ENCODE results near the gene PHKG2.

Gene PHKG2

DNA sequence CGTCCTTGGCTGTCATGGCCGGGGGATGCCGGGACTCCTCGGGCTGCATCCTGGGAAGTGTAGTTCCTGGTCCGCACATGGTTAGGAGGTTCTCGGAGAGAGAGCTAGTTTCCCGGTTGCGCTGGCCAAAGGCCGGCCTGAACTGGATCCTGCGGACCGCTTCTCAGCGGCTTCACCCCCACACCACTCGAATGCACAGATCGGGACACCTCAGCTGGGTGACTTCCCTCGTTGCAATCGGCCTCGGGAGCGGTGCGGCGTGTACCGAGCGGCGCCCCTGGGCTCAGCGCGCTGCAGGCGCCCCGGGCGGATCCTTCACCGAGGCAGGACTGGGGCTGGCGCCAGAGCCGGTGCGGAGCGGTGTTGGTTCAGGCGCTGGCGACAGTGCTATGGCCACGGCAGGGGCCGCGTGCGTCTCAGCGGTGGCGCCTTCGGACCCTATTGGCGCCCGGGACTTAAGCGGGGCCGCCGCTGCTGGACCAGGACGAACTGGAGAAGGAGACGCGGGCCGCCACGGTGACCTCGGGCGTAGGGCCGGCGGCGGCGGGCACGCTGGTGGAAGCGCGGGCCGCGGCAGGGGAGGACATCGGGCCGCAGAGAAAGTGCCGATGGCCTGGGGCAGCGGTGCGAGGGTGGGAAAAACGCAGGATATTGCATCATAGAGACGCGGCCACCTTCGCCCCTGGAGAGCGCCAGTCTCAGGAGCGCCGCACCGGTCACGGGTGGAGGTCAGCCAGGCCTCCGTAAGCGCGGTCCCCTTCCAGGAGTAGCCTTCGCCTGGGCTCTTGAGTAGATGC, 27.4 kb downstream of the PHKG2 start:
- DNase-seq (ENCODE audit: low read depth) = peak; percentile 46

DNA sequence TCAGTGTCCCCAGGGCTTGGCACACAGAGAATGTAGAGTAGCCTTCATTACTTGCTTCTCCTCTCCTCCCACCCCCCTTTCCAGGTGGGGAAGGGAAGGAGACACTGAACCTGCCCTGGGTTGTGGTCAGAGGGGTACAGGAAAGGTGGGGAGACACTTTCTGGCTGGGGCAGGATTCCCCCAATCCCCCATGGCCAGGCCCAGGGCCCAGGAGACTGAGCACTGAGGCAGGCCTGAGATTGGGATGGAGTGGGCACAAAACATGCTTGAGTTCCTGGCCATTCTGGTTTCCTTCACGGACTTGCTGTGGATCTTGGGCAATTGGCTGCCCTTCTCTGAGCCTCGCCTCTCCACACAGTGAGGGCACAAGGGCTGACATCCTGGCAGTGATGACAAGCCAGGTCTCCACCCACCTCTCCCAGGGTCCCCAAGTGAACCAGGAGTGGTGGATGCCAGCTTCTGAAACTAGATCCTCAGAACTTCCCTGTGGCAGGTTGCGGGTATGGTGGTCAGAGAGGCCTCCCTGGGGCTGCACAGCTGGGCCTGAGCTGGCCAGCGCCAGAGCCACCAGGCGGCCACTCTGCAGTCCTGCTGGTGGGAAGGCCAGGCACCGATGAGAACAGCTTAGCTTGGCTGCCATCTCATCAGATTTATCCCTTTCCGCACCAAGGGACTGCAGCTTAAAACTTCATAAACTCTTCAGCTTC, 29.5 kb downstream of the PHKG2 start:
- no peak for DNase-seq (ENCODE audit: low read depth)

DNA sequence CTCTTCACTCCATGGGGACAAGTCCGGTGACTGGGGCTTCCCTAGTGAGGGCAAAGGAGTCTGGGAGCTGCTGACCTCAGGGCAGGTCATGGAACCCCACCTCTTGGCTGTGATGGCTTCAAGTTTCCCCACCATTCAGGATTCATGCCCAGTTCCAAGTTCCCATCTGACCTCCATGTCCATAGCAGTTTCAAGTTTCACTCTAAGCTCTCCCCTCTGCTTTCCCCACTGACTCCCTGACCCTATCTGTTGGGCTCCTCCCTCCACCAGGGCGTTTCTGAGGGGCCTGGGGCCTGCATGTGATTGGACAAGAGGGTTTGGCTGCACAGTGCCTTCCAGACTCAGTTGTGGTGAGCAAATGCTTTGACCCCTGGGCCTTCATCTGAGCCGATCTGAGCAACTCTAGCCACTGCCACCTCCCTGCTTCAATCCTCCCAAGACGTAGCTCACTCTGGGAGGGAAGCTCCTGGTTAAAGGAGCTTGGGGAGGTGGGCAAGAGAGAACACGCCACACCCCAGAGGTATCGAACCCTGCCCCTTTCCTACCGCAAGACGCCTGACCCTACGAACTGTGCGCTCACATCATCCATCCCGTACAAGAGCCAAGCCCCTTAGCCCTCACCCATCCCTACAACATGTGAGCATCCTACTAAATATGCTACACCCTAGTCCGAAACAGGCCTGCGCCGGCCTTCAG, 30.5 kb downstream of the PHKG2 start:
- no peak for DNase-seq (ENCODE audit: low read depth)

DNA sequence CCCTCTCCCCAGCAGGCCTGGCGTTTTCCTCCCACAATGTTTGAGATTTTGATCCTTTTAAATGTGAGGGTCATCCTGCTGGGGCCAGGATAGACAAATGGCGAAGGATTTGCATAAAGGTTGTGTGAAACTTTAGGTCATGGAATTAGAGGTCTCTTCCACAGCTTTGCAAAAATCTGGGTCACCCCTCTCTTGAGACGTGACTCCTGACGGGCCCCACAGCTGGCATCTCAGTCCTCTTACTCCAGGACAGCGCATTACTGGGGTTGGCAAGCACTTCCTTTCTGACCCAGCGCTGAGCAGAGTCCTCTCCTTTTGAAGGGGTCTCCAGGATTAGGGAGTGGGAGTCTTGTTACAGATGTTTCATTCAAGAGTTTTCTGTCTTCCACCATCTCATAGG, 31.4 kb downstream of the PHKG2 start:
- DNase-seq (ENCODE audit: low read depth) = no peak

DNA sequence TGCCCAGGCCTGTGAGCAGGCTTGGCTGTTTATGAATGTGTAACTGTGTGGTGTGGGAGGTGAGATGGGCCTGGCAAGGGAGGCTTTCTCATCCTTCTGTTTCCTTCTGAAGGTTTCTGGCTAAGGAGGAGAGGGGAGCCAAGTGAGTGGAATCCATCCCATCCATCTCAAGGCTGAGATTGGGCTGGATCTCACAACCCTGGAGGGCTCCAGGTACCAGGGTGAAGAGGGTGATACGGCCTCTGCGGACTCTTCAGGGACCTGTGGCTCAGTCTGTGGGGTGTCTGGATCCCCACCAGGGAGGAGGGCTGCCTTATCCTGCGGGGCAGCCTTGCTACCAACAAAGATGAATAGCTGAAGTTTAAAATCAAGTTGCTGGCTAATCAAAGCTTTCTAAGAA, 31.8 kb downstream of the PHKG2 start:
- DNase-seq (ENCODE audit: low read depth) = no peak

DNA sequence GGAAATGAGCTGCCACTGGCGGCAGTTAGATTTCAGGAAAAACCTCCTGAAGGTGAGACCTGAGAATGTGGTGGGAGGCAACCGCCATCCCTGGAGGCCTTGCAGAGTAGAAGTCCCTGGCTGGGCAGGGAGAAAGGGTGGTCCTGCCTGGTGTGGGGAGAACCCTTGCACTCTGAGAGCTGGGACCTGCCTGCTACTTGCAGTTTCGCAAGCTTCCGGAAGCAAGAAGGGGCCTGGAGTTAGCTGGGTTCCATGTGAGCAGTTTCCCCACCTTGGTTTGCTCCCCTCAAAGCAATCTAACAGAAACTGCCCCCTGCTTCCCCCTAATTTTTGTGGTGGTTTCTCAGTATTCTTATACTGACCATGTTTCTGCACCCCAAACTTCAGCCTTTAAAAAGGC, 32.3 kb downstream of the PHKG2 start:
- no peak for DNase-seq (ENCODE audit: low read depth)

DNA sequence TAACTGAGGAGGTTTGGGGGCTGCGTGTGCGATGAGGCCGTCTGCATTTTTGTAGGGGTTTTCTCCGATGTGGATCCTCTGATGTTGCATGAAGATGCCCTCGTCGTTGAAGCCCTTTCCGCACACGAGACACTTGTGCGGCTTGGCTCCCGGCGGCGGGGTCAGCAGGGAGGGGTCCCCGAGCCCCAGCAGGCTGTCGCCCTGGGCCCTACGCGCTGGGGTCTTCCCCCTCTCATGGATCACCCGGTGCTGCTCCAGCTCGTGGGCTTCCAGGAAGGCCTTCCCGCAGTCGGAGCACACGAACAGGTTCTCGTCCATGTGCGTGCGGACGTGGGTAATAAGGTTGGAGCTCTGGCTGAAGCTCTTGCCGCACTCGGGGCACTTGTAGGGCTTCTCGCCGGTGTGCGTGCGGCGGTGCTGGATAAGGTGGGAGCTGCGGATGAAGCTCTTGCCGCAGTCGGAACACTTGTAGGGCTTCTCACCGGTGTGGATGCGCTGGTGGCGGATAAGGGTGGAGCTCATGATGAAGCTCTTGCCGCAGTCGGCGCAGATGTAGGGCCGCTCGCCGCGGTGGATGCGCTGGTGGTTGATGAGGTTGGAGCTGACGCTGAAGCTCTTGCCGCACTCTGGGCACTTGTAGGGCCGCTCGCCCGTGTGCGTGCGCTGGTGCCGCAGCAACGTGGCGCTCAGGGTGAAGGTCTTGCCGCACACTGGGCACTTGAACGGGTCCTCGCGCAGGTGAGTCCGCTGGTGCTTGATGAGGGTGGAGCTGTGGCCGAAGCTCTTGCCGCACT, 34.5 kb downstream of the PHKG2 start:
- no peak for DNase-seq (ENCODE audit: low read depth)

DNA sequence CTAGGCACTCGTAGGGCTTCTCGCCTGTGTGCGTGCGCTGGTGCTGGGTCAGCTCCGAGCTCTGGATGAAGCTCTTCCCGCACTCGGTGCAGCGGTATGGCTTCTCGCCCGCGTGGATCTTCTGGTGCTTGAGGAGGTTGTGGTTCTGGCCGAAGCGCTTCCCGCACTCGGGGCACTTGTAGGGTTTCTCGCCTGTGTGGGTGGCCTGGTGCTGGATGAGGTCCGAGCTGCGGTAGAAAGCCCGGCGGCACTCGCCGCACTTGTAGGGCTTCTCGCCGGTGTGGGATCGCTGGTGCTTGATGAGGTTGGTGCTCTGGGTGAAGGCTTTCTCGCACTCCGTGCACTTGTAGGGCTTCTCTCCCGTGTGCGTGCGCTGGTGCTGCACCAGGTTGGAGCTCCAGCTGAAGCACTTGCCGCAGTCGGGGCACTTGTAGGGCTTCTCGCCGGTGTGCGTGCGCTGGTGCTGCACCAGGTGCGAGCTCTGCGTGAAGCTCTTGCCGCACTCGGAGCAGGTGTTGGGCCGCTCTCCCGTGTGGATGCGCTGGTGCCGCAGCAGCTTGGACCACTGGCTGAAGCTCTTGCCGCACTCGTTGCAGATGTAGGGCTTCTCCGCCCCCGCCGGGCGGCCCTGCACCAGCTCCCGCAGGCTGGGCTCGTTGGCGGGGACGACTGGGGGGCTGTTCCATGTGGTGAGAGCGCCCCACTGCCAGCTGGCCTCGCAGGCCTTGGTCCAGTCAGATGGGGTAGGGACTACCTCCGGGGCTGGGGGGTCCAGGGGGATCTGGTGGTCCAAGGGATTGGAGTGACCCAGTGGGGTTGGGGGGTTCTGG, 35.3 kb downstream of the PHKG2 start:
- DNase-seq (ENCODE audit: low read depth) = no peak

DNA sequence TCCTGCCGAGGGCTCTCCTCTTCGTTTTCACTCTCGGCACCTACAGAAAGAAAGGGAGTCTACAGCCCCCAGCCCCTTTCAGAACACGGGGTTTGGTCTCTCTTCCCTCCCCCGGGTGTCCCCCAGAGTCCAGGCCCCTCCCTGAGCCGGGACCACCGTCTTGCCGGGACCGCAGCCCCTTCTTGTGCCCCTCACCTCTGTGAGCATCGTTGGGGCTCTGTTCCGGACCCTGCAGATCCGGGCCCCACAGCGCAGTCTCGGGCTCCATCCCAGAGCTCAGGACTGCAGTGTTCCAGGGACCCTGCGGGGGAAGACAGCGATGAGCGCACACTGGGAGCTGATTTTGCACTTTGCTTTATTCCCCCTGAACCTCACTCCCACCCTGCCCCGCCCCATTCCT, 36.0 kb downstream of the PHKG2 start:
- no peak for DNase-seq (ENCODE audit: low read depth)

DNA sequence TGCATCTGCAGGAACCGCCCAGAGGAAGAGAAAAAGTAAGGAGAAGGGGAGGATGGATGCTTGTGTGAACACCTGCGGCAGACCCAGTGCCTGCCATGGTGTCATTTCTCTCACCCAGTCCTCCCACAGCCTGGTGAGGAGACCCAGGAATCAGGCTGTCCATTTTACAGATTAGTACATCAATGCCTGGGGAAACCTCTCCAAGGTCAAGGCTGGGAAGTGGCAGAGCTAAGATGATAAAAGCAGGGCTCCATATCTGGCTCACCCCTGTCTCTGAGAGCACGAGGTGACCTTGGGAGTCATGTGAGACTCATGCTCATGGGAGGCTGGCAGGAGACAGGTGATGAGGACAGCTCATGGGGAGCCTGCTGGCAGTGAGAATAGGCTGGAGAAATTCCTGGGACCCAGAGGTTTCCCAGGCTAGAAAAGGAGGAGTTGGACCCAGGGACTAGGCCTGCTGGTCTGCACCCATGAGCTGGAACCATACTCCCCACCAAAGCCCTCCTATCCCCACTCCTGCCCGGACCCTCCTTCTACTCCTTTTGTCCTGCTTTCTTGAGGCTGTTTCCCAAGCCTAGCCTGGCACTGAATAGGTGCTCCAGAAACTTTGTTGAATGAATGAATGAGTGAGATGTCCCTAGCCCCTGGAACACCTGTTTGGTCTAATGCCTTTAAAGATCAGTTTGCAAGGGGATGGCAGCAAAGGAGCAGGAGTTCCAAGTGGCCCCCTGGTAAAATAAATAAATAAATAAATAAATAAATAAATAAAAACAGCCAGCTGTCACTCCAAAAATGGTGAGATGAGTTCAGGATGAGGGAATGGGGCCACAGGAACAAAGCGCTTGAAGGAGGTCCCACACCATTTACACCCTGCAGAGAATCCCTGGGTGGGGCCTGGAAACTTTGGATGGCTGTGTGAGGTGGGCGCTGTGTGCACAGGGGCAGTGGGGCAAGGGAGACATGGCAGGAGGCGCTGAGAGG, 37.2 kb downstream of the PHKG2 start:
- DNase-seq (ENCODE audit: low read depth) = no peak

DNA sequence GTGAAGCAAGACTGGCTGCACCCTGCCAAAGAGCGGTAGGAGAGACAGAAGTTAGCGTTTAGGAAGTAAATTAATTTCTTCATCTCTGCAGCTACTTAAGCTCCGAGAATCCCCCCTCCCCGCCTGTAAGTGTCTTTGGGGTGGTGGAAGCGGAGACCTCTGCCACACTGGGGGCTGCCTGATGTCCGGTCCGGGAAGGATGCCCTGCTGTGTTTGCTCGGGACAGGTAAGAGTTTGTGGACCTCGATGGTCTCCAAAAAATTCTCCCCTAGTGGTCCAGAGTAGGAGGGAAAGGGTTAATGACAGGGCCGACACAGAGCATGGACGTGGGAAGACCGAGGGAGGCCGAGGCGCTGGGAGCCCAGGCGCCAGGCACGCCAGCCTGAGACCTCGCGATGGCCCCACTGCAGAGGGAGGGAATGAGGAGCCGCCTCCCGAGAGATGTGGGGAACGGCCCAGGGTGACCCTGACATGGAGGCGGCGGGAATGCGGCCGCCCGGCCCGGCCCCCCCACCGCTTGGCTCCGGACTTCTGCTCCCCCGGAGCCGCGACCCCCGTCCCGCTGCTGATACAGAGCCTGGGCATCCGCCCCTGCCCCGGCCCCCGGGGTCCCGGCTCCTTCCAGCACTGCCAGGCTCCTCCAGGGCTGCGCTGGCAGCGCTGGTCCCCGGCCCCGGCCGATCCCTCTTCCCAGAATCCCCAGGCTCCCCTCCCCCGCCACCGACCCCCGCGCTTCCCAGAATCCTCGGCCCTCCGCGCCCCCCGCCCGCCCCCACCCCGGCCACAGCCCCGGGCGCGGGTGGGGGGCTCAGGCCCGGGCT, 38.1 kb downstream of the PHKG2 start:
- DNase-seq (ENCODE audit: low read depth) = no peak

DNA sequence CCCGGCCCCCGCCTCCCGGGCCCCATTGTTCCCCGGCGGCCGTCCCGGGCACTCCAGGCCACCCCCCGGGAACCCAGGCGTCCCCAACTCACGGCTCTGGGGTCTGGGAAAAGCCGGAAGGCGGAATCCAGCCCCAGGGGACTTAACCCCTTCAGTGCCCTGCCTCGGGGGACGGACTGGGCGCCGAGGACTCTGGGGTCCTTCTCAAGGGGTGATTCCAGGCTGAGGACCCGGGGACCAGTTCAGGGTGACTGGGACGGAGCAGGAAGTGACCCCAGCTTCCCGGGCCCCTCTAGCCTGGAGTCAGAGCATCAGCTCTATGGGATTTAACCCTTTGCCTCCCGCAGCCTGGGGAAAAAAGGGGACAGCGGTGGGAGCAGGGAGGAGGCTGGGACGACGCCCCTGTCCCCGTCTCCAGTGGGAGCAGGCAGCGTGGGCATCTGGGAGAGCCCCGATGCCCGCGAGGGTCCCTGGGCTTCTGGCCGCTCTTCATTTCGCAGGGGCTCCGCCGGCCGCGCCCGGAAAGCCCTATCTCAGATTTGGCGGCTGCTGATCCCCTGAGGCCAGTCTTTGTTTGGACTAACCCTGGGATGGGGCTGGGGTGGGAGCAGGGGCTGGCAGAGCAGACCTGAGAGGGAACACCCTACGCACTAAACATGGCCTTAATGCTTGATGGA, 38.8 kb downstream of the PHKG2 start, which contains the start of gene ZNF629:
ZNF629 (minus strand) TSS at position 270 of the 677 bp plus-strand sequence. CDS start 2,723 bp downstream, outside the sequence.
- DNase-seq (ENCODE audit: low read depth) = no peak

DNA sequence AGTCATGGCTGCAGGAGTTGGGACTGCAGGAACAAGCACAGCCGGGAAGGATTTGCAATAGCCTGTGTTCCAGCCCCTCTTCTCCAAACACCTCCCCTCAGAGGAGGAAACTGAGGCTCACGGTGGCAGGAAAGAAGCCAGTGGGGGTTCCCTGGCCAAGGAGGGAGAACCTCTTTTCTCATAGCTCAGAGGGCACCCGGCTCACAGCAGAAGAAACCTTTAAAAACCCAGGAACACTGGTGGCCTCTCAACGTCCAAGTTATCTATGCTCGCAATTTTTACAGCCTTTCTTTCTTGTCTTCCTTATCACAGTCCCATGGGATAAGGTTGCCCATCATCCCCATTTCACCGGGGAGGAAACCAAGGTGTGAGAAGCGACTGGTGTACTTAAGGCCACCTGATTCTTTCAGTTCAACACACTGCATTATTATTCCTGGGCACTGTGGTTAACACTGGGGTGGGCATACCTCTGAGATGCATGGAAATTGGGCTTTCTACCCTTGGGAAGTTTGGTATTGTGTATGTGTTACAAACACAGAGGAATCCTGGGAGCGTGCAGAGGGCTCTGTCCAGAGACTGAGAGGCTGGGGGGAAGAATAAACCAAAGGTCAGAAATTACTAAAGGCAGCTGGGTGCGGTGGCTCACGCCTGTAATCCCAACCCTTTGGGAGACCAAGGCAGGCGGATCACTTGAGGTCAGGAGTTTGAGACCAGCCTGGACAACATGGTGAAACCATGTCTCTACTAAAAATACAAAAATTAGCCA, 39.6 kb downstream of the PHKG2 start:
- no peak for DNase-seq (ENCODE audit: low read depth)

DNA sequence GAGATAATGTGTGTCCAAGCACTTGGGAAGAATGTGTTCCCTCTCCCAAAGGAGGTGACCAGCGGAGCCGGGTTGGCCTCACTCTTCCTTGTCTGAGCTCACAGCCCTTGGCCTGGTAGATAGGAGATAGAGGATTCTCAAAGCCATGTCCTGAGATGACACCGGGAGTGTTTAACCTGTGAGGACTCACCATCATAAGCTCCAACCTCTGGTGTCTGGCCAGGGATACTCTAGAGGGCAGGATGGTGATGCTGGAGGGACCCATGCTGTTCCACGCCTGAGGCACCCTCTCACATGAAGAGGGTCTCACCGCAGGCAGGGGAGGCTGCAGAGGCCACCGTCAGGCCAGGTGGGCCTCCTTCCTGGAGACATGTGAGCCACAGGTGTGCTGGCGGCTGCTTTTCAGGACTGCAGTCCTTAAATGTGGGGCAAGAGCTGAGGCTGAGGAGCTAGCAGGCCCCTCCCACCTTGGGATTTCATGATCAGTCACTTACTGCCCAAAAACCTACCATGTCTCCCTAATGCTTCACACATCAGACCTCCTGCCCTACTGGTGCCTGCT, 45.4 kb downstream of the PHKG2 start:
- no peak for DNase-seq (ENCODE audit: low read depth)

DNA sequence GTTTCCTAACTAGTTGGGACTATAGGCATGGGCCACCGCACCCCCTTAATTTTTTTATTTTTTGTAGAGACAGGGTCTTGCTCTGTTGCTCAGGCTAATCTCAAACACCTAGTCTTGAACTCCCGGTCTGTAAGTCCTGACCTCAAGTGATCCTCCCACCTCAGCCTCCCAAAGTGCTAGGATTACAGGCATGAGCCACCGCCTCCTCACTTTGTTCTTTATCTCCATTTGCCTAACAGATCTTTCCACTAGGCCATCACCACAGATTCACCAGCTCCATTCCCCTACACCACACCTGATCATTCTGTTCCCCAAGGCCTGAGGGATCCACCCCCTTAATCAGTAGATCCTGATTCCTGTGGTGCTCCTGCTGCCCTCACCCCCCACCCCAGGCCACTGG, 46.4 kb downstream of the PHKG2 start:
- DNase-seq (ENCODE audit: low read depth) = no peak

DNA sequence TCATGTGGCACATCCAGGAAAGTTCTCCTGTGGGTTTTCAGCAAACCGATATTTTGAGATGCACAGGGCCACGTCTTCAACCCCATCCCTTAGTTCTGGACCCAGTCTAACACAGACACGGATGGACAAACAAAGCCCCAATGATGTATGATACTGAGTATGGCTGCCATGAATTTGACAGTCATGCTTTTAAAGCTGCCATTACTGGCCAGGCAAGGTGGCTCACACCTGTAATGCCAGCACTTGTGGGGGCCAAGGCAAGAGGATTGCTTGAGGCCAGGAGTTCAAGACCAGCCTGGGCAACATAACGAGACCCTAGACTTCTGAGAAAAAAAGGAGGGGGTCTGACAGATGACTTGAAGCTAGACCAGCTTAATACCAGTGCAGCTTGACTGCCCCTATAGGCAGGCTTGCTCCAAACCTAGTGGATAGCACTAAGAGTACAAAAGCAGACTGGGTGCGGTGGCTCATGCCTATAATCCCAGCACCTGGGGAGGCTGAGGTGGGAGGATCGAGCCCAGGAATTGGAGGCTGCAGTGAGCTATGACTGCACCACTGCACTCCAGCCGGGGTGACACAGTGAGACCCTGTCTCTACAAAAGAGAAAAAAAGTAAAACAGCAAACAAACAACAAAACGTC, 49.6 kb downstream of the PHKG2 start:
- no peak for DNase-seq (ENCODE audit: low read depth)

Data from GM04503 (cell line).